Right renal pelvis (tissue), 4 donors: ENCODE results near the gene AZIN2. TPM values are rescaled to one million over a fixed set of nuclear protein-coding genes. Genes with fewer than 3 reads are reported as not detected.
"Not testable (repeated sequence)": the region's sequence is repeated elsewhere in the genome, so short reads cannot be mapped to it uniquely, and the experiment has no call there.

ENCODE experiments used
- DNase-seq, 4 donors: peaks; one replicate each; pipeline ENCODE4 v3.0.0-alpha.2; 2013; ENCODE audit warnings: low read depth in 4 of 4, low spot score in 3 of 4, missing footprints in 1 of 4
- polyA plus RNA-seq, 4 donors: library from polyadenylated mRNA; unstranded; fragments of 120-200 nt; gene quantifications; one replicate each; pipeline ENCODE4 v1.2.1, GENCODE V29; 2013; ENCODE audit not compliant: insufficient read length in 4 of 4

The AZIN2 gene
- polyA plus RNA-seq, 4 donors, result 4.9 to 8.0 (median 6.9) TPM

GRCh38 chr1:33124647-33125046, 43.7 kb downstream of the AZIN2 start:
- not testable (repeated sequence) for DNase-seq

DNA sequence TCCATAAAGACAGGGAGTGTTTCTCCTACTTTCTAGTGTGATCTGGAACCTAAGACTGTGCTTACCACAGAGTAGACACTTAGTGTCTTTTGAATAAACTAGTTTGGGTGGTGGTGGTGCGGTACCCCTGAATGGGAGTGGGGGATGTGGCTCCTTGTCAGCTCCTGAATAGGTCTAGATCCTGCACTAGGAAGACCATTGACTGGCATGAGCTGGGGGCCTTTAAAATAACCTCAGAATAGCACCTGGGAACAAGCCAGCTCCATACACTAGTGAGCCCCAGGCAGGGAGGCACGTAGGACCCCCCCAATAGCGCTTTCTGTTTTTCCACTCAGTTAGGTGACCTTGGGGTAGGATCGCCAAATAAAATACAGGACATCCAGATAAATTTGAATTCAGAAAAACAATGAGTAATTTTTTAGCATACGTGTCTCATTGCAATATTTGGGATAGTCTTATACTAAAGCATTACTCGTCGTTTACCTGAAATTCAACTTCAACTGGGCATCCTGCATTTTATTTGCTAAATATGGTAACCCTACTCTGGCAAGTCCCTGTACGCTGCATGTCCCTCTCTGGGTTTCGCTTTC, 45.6 kb downstream of the AZIN2 start:
- no peak for DNase-seq

DNA sequence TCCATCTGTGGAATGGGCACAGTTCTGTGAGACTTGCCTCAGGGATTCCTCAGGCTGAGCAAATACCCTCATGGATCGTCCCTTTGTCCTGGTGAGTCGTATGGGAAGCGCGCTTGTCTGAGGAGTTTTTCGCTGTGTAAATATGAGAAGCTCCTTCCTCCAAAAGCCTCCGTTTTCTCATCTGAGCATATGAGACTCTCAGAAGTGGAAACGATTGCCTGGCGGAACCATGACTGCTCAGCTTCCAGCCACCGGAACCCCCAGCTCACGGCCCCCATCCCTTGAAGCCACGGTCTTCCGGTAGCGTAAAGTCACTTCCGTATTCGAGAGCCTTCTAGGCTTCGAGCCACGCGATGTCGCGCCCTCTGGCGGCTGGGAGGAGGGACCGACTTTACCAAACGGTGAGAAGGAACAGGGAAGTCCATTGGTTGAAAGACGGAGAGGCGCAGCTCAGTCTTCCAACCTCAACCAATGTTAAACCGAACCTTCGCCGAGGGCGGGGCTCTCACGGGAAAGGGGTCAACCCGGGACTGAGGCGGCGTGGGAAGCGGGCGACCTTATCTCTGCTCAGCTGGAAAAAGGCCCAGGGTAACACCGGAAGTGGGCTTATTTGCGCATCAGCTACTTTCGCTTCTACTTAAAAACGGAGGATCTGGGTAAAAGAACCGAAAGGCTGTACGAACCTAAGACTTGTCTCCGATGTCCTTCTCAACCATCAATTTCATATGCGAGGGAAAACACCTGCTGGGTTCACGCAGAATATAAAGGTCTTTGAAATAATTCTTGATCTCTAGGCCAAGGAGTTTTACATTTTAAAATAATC, 46.3 kb downstream of the AZIN2 start:
- peak; percentile 98 to 99 (median 99) for DNase-seq

DNA sequence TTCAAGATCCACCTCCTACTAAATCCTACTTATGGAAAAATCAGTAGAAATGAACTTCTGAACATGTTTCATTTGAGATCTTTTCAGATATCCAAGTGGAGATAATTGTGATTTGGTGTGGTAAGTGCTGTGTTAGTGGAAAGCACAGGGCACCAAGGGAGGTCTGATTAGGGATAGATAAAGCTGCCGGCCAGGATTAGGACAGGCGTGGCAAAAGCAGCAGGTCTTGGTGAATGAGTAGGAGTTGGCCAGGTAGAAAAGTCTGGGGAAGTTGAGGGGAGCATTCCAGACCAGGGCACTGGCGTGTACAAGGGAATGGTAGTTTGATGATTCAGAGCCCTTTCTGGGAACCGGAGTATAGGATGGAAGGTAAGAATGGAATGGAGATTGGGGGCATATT, 47.8 kb downstream of the AZIN2 start:
- DNase-seq, result no peak

DNA sequence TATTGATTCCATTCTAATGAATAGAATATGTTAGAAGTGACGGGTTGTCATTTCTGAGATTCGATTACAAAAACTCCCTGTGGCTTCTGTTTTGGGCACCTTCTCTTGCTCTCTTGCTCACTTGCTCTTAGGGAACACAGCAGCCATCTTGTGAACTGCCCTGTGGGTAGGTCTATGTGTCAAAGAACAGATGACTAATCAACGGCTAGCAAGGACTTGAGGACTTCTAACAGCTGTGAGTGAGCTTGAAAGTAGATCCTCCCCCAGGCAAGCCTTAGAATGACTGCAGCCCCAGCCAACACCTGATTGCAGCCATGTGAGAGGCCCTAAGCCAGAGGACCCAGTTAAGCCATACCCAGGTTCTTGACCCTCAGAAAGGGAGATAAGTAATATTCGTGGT, 49.3 kb downstream of the AZIN2 start:
- DNase-seq, result no peak

DNA sequence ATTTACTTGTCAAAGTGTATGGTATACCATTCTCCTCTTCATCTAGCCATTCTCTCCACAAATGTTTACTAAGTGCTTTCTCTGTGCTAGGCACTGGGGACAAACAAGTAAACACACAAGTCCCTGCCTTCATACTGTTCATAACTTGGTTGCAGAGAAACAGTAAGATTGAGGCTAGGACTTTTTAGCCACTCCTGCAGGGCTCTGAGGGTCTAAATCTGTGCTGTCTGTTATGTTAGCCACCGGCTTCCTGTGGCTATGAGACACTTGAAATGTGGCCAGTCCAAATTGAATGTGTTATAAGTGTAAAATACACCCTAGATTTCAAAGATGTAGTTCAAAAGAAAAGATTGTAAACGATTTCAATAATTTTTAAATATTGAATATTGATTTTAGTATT, 50.2 kb downstream of the AZIN2 start:
- DNase-seq, result no peak

- DNase-seq, result no peak
These were observed 51.6 kb downstream of the AZIN2 start for GRCh38 chr1:33132549-33132948.

- DNase-seq, result no peak
These were observed 52.6 kb downstream of the AZIN2 start for GRCh38 chr1:33133478-33134105.

DNA sequence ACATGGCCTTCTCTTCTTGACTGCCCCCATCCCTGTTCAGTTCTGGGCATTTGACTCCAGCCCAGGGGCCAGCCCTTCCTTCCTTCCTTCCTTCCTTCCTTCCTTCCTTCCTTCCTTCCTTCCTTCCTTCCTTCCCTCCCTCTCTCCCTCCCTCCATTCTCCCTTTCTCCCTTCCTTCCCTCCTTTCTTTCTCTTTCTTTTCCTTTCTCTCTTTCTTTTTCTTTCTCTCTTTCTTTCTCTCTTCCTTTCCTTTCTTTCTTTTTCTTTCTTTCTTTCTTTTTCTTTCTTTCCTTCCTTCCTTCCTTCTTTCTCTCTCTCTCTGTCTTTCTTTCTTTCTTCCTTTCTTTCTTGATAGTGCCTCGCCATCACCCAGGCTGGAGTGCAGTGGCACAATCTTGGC, 55.1 kb downstream of the AZIN2 start:
- DNase-seq, result not testable (repeated sequence)

GRCh38 chr1:33137800-33138199, 56.8 kb downstream of the AZIN2 start:
- peak in 3 of 4 donors; percentile 36 to 42 (median 40) for DNase-seq

GRCh38 chr1:33140153-33141149, 59.5 kb downstream of the AZIN2 start:
- DNase-seq, result no peak

DNA sequence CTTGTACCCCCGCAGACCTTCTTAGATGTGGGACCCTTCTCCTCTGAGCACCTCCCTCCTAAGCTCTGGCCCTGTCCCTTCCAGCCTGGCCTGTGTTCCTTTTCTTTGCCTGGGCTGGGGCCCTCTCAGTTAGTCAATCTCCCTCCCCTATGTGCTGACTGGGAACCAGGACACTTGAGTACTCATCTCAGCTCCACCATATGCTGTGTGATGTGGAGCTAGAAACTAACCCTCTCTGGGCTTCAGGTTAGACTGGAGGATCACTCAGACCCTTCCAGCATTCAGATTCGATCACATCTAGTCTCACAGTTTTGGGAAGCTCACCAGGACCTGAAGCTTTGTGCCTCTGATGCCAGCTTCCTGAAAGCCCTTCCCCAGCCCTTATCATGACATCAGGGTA, 60.3 kb downstream of the AZIN2 start:
- DNase-seq, result no peak

DNA sequence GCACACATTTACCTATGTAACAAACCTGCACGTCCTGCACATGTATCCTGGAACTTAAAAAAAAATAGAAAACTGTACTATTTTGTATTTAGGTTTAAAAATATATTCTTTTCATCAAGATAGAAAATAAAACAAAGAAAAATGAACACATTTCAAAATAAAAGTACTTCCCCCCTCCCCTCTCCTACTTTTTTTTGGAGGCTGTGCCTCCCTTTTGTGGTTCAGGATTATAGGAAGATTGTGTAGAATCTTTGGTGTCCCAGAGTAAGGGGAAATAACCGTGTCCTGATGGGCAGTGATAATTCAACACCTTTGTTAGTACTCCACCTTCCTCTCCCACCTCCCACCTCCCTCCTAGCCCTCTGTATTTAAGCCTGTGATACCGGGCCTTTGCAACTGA, 60.8 kb downstream of the AZIN2 start:
- DNase-seq, result no peak

- no peak for DNase-seq
These were observed 61.6 kb downstream of the AZIN2 start for GRCh38 chr1:33142483-33143064.

GRCh38 chr1:33143176-33143575, 62.2 kb downstream of the AZIN2 start:
- no peak for DNase-seq

- DNase-seq, result no peak
These were observed 62.7 kb downstream of the AZIN2 start for GRCh38 chr1:33143698-33144097.

GRCh38 chr1:33146003-33146402, 65.0 kb downstream of the AZIN2 start:
- DNase-seq, result no peak

GRCh38 chr1:33147275-33147996, 66.5 kb downstream of the AZIN2 start:
- no peak for DNase-seq

- DNase-seq, result no peak
These were observed 67.0 kb downstream of the AZIN2 start for GRCh38 chr1:33147997-33148314.

DNA sequence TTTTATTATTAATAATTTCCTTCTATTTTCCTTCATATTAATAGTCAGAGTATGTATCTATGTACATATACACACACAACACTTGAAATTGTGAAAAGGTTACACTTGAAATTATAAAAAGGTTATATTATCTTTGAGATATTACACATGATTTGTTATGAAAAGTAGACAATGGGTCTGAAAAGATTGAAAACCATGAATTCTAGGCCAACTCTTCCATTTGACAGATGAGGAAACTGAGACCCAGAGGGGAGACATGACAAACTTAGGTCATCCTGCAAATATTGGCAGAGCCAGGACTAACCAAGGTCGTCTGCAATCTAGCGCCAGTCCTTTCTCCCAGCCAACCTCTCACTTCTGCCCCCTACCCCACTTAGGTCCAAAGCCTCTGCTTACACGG, 67.7 kb downstream of the AZIN2 start:
- no peak for DNase-seq
